ENCODE data around the gene KMT2C. TPM values are rescaled to one million over a fixed set of nuclear protein-coding genes. Genes with fewer than 3 reads are reported as not detected.

Gene KMT2C
- total and polyA plus RNA-seq, 2 of the 8 experiments (the other 6 are each of a cell fraction or from before 2014, with no cell fraction given) = 9.1 to 40.8 TPM

DNA sequence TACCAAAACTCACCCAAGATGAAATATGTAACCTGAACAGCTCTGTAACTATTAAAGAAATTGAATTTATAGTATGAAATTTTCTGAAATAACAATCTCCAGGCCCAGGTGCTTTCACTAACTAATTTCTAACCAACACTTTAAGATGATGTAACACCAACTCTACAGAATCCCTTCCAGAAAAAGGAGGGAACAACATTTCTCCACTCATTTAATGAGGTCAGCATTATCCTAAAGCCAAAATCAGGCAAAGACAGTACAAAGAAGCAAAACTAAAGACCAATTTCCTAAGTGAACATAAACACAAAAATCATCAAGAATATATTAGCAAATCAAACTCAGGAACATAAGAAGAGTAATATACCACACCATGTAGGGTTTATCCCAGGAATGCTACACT, 65.5 kb downstream of the KMT2C start:
- CTCF ChIA-PET (ENCODE audit: partially characterized antibody) = no interaction called here
- TF ChIP-seq EP300 (IDR thresholded peaks at IDR 0.05; ENCODE audit: borderline replicate concordance in 1 of 2, low read depth in 2 of 2, low read length in 2 of 2) = no peak
- no peak for TF ChIP-seq CHD1 (IDR thresholded peaks at IDR 0.05; ENCODE audit: low read depth, low read length)

More for the DNA sequence above, 65.5 kb downstream of the KMT2C start:
- H3K9me3 ChIP-seq (ENCODE audit: insufficient read depth in 2 of 2, low read depth in 1 of 2, low read length in 1 of 2) = no peaks in the 10 kb centered on the region
- FAIRE-seq (no peak), DNase-seq (ENCODE audit: low read depth in 1 of 2, low spot score in 2 of 2) (no peak)
- no peak overlapping the region for H3K14ac ChIP-seq (ENCODE audit: insufficient read length)
- no peak overlapping the region for H3K23ac ChIP-seq (ENCODE audit: insufficient read length)
- no peaks in the 10 kb centered on the region for H3K23me2 ChIP-seq (ENCODE audit: low read depth, low read length)
- POLR2A ChIA-PET (ENCODE audit: partially characterized antibody) = no interaction called here
- no peaks in the 10 kb centered on the region for H3K27me3 ChIP-seq (replicated peaks in 1 of 4; ENCODE audit: control insufficient read depth in 3 of 4, extremely low read depth in 1 of 4, insufficient read depth in 3 of 4, low read length in 3 of 4)
- no peak overlapping the region for H2AK5ac ChIP-seq (ENCODE audit: low read depth, low read length)
- H2BK20ac ChIP-seq (ENCODE audit: low read length) = no peak overlapping the region
- H3K36me3 ChIP-seq (ENCODE audit: control insufficient read depth in 2 of 4, insufficient read depth in 4 of 4, low read length in 3 of 4) = no peaks in the 10 kb centered on the region; a peak in 1 of 8 replicates
- H3K4me3 ChIP-seq (ENCODE audit: extremely low read depth in 1 of 4, insufficient read depth in 2 of 4, low read depth in 3 of 4, low read length in 4 of 4) = no peak overlapping the region
- no peak overlapping the region for H3K27ac ChIP-seq (ENCODE audit: low read depth, low read length)
- H2AFZ ChIP-seq (ENCODE audit: low read length) = no peak overlapping the region
- no peak overlapping the region for H2BK12ac ChIP-seq (ENCODE audit: low read depth, low read length)
- no peak overlapping the region for H3K9ac ChIP-seq (replicated peaks in 1 of 4; ENCODE audit: extremely low read depth in 1 of 4, low read depth in 3 of 4, low read length in 3 of 4)
- H2BK15ac ChIP-seq (ENCODE audit: low read length) = no peak overlapping the region
- H2BK120ac ChIP-seq (replicated peaks; ENCODE audit: low read depth, low read length) = no peak overlapping the region
- H4K8ac ChIP-seq (ENCODE audit: extremely low read depth, insufficient read depth, low read length) = no peak overlapping the region
- H3K4me2 ChIP-seq (ENCODE audit: insufficient read depth in 1 of 2, low read depth in 2 of 2, low read length in 2 of 2) = no peak overlapping the region
- no peak overlapping the region for H4K91ac ChIP-seq (replicated peaks; ENCODE audit: insufficient read length, low read length)
- no peak overlapping the region for H3K56ac ChIP-seq (replicated peaks; ENCODE audit: insufficient read length, low read depth, low read length)
- H3K79me2 ChIP-seq (ENCODE audit: control insufficient read depth in 1 of 2, insufficient read depth in 2 of 2, low read length in 2 of 2) = peaks cover 11 to 90% of the 10 kb centered on the region in 2 experiments
- peaks cover 6% of the 10 kb centered on the region for H3K79me1 ChIP-seq (ENCODE audit: low read depth, low read length)
- H3K4ac ChIP-seq (replicated peaks; ENCODE audit: insufficient read length, low read depth, low read length) = no peak overlapping the region
- H3K18ac ChIP-seq (ENCODE audit: extremely low read depth, low read length) = no peak overlapping the region
- H4K5ac ChIP-seq (ENCODE audit: insufficient read length, low read depth, low read length) = no peak overlapping the region
- no peak overlapping the region for H2BK5ac ChIP-seq (ENCODE audit: low read depth, low read length)
- no peaks in the 10 kb centered on the region for H4K20me1 ChIP-seq (replicated peaks in 1 of 2; ENCODE audit: control insufficient read depth in 1 of 2, insufficient read depth in 2 of 2, low read length in 2 of 2)
- H3K4me1 ChIP-seq (replicated peaks in 1 of 4; ENCODE audit: control insufficient read depth in 3 of 4, insufficient read depth in 4 of 4, low read length in 3 of 4) = peaks cover 0 to 3% (median under 1%) of the 10 kb centered on the region in 4 experiments; a peak in 2 of 7 replicates

All from H1 (cell line).